Umbilical cord (tissue), 2 donors: ENCODE results near the gene KIF3B. TPM values are rescaled to one million over a fixed set of nuclear protein-coding genes. Genes with fewer than 3 reads are reported as not detected.
"Not testable (repeated sequence)": the region's sequence is repeated elsewhere in the genome, so short reads cannot be mapped to it uniquely, and the experiment has no call there.

ENCODE experiments used
- DNase-seq: peaks from one replicate; pipeline ENCODE4 v3.0.0-alpha.2; 2015; ENCODE audit warnings: low spot score
- total RNA-seq: library from RNA; depleted of rRNA; stranded (reverse); fragments of >200 nt; gene quantifications from one replicate; pipeline ENCODE4 v1.2.3, GENCODE V29; 2014; ENCODE audit warnings: low replicate concordance; ENCODE audit not compliant: insufficient read depth

KIF3B gene
- total RNA-seq, 1 donor from 2014 or later, result 20.0 TPM

DNA sequence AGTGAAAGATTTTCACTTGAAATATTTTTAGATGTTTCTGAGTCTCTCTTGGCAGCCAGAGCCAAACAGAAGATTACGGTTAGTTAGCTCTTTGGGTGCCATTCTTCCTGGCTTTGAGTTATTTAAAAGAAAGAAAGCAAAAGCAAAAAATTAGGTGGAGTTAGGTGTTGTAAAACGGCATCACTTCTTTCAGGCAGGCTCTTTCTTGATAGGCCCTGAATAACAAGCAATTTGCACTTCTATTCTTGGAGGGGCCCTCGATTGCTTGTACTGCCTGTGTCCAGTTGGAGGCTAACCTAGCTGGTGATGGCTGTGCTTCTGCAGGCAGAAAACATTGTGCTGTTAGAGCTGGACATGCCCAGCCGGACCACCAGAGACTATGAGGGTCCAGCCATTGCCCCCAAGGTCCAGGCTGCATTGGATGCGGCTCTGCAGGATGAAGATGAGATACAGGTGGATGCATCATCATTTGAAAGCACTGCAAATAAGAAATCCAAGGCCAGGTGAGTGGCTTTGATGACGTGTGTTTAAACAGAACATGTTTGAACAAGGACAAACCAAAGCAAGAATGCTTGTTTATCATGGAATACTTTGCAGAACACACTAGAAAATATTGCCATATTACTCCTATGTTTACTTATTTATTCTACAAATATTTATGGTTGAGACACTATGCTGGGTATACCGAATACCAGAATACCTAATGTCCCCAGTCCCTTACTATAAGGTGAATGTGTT, 52.5 kb downstream of the KIF3B start:
- no peak for DNase-seq

DNA sequence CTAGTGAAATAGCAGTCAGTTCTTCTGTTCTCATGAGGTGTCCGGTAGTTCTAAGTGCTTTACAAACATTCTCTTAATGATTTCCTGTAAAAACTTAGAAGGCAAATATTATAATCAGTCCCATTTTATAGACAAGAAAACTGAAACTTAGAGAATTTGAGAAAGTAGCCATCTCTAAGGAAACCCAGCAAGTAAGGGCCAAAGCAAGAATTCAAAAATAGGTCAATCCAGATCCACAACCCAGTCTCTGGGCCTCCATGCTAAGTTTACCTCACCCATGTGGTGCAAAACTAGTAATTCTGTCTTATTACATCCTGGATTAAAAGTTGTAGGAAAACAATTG, 53.1 kb downstream of the KIF3B start:
- DNase-seq, result no peak

DNA sequence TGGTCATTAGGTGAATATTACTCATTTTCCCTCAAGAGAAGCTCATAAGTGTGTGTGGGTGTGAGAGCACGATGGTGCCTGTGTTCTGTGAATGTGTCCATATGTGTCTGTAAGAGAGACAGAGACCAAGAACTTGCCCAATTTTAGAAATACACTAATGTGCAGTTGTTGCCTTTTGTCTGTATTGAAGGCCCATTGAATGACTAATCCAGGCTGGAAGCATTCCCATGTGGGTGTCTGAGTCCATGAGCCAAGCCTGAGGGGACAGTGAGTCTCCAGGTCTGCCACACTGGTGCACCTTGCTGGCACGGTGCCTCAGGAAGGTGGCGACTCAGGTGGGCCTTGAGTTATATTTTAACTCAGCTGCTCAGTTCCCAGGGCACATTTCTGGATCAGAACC, 55.2 kb downstream of the KIF3B start:
- DNase-seq, result no peak

DNA sequence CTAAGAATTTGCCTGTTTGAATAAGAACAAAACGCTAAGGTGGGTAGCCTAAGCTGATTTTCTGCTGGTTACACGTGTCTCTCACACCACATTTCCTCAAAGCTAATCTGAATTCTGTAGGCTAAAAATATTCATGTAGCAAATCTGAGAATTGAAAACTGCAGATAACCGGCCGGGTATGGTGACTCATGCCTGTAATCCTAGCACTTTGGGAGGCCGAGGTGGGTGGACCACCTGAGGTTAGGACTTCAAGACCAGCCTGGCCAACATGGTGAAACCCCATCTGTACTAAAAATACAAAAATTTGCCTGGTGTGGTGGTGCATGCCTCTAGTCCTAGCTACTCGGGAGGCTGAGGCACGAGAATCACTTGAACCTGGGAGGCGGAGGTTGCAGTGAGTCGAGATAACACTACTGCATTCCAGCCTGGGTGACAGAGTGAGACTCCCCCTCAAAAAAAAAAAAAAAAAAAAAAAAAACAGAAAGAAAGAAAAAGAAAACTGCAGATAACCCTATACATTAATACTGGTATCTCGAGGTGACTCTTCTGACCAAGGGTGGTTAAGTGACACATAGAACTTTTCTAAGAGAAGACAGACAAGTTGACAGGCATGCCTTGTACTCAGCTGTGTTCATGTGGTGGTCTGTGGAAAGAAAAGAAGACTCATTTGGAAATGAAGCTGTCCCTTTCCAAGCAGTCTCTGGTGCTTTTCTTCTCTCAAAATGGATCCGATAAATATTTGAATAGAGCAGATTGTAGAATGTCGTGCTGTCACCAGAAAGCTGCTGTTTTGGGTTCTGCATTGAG, 55.9 kb downstream of the KIF3B start:
- DNase-seq, result no peak

DNA sequence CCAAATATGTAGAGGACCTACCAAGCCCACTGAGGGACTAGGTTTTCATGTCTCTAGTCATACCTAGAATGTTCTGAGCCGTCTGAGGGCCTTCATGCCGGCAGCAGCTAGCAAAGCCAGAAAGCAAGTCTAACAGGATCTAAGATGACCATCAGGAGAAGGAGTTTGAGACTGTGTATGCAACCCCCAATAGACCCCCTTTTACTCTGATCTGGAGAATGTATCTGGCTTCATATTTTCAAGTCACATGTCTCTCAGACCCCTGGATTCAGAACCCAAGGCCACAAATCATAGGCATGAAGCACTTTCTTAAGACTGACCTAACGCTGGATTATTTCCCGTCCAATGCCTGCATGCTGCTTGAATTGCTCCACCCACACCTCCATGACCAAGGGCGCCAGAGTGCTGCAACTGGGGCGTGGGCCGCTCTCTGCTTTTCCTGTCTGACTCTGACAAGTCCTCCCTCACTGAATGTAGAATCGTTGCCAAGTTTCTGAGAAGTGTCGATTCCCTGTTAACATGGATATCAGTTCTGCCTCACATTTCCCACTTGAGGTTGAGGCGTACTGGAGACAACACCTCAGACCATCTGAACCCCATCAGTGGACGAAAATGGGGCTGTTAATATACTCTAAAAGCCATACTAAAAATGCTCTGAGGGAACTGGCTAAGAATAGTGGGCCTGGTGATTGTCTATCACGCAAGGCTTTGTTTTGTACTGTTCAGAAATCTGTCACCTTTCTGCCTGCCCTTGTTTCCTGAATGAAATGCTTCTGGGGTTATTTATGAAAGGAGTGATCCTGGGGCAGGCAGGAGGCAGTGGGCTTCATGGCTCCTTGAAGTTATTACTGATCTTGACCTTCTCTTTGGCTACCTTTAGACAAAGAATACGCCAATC, 56.8 kb downstream of the KIF3B start:
- peak; percentile 56 for DNase-seq

DNA sequence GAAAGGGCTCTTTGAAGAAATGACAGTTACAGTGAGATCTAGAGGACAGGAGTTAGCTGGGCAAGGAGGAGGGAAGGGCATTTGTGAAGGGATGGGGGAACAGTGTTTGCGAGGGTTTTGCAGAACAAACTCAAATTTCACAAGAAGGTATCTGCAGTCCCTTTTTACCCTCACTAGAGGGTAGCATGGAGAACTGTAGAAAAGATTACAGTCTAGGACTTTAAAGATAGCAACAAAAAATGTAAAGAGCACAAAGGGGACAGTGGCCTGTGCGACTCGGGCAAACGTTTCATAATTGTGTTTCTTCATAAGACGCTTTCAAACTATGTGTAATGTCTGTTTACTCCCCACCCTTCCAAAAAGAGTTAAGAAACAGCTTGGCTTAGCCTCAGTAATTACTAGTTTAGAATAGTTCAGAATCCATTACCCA, 59.5 kb downstream of the KIF3B start:
- DNase-seq, result no peak

DNA sequence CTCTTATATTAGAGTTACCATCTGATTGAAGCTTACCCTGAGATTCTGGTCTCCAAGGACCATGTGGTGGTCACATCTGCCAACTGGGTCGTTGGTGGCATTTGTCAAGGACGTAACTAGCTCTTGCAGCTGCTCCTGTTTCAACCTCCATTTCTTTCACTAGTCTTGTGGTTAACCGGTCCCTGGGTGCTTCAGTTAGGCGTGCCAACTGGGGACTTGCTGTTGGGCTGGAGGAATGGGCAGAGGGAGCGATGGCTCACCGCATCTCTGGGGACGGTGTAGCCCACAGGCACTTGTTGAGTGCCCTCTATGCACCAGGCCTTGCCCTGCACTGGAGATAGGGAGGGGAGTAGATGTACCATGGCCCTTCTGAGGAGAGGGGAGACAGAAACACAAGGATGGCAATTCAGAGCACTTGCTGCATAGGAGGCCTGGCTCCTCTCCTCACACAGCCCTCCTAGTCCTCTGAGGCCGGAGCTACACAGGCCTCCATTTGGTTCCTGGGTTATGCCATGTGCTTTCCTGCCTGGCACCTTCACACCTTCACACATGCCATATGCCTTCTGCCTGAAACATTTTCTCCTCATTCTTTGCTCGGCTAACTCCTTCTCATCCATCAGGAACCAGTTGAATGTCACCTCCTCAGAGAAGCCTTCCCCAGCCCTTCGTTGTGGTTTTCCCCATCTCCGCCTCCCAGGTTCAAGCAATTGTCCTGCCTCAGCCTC, 60.6 kb downstream of the KIF3B start:
- no peak for DNase-seq

DNA sequence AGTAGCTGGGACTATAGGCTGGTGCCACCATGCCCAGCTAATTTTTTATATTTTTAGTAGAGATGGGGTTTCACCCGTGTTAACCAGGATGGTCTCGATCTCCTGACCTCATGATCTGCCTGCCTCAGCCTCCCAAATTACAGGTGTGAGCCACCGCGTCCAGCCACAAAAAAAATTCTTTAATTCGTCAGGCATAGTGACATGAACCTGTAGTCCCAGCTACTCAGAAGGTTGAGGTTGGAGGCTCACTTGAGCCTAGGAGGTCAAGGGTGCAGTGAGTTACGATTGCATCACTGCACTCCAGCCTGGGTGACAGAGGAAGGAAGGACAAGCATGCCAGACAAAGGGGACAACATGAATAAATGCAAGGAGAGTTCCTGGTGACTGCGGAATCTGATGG, 61.2 kb downstream of the KIF3B start:
- no peak for DNase-seq

DNA sequence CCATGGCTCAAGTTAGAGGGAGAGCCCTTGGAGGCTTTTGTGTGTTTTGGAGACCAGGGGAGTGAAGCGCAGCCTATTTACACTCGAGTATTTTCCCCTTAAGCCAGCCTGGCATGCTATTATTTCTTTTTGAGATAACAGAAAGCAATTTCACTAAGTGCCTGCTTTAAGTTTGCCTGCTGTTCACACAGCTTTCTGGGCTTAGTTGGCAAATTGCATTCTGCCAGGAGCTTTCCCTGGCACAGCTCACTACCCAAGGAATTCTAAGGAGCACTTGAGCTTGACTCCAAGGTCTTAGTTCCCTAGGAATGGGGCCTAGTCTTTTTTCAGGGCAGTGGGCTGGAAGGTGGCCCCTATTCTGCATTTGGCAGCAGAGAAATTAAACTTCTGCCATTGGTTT, 61.7 kb downstream of the KIF3B start:
- DNase-seq, result no peak

DNA sequence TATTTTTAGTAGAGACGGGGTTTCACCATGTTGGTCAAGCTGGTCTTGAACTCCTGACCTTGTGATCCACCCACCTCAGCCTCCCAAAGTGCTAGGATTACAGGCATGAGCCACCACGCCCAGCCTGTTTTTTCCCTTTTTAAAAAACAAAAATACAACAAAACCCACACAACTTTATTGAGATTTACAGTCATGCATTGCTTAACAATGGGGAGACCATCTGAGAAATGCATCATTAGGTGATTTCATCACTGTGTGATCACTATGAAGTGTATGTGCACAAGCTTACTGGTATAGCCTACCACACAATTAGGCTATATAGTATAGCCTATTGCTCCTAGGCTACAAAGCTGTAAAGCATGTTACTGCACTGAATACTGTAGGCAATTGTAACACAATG, 63.6 kb downstream of the KIF3B start:
- not testable (repeated sequence) for DNase-seq

DNA sequence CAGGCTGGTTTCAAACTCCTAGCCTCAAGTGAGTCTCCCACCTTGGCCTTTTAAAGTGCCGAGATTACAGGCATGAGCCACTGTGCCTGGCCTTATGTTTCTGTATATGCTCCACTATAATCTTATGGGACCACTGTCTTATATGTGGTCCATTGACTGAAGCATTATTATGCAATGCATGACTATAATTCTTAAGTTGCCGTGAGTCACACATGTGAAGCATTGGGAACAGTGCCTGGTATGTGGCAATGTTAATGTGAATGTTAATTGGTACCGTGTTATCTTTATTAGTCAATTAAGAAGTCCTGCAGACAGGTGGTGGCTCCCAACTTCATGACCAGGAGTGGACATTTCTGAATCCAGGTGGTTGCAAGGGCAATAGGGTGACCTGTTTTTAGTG, 66.0 kb downstream of the KIF3B start:
- no peak for DNase-seq

DNA sequence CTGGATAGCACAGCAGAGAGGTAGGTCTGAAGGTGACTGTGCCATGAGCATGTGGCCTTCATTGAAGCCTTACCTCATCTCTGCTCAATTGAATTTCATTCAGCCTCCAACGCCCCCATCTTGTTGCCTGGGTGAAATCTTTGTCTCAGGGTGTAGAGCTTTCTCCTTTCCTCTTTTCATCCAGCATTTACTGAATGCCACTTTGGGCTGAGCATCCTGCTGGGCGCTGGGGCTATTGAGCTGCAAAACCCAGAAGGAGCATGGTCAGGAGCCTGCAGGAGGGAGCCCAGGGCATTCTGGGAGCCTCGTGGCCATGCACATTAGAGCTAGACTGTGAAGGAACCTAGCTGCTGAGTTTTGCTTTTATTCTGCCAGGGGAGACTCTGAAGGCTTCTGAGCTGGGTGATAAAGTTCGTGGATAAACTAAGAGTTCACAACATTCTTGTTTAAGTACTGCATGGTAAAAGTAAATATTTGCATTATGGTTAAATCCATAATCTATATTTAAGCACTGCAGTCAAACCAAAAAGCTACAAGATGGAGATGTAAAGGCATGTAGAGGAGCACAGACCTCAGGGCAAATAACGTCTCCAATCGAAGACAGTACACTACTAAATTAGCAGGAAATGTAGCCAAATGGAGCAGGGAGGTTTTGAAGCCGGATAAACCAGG, 67.5 kb downstream of the KIF3B start:
- DNase-seq, result no peak

DNA sequence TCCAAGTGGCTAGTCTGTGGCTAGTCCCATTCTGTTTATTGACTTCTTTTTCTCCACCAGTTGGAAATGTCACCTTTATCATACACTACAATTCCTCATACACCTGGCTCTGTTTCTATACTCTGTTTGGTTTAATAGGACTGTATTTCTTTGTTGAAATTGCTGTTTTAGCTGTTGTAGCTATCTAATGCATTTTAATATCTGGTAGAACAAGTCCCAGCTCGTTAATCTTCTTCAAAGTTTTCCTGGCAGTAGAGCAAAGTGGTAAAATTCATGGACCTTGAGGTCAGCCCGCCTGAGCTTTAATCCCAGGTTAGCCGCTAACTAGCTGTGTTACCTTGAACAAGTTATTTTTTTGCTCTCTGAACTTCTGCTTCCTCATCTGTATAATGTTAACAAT, 70.8 kb downstream of the KIF3B start:
- no peak for DNase-seq

DNA sequence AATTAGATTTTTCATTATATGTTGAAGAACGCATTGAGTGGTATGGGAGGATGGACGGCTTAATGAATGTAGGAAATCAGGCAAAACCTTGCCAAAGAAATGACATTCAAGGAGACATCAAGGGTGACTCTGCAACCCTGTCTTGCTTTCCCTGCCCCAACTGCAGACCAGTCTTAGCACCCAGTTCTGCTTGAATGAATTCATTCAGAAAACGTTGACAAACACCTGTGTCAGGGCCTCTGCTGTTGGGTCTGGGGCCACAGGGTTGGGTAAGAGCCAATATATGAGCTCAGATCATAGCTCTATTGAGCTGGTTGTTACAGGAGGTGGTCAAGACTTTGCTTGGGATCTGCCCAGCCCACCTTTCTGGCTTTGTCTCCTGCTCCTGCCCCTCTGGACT, 73.0 kb downstream of the KIF3B start:
- no peak for DNase-seq

DNA sequence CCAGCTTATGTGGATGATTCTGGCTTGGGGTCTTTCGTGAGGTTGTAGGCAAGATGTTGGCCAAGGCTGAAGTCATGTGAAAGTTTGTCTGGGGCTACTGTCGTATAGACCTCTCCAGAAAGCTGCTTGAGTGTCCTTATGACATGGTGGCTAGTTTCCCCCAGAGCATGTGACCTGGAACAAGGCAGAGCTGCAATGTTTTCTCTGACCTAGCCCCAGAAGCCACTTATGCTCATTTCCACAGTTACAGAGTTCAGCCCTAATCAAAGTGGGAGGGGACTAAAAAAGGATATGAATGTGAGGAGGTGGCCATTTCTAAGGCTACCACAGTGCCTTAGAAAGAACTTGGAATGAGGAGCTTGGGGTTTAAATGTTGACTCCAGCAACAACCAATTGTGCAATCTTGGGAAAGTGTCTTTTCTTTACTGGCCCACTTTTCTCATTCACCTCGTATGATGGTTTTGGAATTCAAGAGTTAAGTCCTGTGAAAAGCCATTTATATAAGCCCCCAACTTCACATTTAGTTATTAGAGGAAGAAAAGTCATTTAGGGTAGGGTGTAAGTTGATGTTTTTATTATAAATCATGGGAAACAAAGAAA, 74.8 kb downstream of the KIF3B start:
- no peak for DNase-seq

DNA sequence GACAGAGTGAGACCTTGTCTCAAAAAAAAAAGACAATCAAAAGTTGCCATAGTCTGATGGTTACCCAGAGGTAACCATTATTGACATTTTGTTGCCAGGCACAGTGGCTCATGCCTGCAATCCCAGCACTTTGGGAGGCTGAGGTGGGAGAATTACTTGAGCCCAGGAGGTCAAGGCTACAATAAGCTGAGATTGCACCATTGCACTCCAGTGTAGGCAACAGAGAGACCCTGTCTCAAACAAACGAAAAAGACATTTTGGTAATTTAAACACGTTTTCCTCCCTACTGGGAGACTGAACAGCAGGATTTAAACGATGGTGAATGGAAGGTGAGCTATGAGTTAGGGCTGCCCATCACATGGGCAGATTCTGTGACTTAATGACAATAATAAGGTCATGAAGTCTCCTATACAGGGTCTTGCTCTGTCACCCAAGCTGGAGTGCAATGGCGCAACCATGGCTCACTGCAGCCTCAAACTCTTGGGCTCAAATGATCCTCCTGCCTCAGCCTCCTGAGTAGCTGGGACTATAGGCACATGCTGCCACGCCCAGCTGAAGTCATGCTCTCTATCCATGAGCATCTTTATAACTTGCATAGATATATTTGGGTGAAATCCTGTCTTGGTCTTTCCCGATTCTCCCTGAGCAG, 76.5 kb downstream of the KIF3B start:
- no peak for DNase-seq

DNA sequence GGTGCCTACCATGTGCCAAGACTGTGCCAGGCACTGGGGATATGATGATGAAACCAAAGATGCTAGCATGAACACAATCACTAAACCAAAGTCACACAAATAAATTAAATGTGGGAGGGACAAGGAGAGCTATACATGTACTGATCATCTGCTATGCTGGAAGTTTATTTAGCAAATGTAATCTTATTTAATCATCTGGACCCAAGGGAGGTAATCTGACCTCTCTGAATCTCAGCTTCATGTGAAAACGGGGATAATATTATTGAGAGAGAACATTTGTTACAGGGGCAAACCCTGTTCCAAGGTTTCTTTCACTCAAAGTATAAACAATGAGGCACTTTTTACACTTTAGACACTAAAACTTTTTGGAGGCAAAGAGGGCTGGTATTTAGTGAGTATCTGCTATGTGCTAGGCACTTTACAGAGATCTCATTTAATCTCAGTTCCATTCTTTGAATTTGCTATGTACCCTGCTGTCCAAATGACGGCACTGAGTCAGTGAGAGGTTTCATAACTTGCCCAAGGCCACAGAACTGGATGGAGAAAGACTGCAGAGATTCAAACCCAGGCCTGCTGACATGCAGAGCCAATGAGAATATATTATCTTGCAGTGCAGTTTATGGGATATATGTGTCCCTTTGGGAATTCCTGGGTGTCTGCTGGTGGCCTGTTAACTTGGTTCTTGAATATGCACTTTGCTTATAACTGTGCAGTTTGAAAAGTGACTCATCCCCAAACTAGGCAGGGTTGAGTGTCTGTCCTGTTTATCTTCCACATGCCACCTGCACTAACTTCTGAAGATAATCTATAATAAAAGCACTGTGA, 77.4 kb downstream of the KIF3B start:
- no peak for DNase-seq

DNA sequence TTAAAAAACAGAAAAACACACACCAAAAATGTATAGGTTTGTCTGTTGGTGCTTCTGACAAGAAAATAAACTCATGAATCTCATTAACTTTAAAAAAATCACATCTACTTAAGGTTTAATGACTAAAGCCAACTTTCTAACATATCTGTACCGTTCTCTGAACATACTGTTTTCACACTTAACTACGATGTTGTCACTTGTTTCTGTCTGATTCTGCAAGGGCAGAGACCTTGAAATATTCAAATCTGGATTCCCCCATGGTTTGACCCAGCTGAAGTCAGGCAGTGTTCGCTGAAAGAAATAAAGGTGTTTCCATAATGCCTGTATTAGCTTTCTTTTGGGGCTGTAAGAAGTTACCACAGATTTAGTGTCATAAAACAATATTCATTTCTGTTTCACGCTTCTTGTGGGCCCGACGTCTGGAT, 78.0 kb downstream of the KIF3B start:
- no peak for DNase-seq
